ENCODE results near the gene HIPK4. TPM values are rescaled to one million over a fixed set of nuclear protein-coding genes. Genes with fewer than 3 reads are reported as not detected.

The HIPK4 gene
- total and polyA plus RNA-seq, 2 donors = 0.20 TPM; not detected in 1

- Histone ChIP-seq H3K36me3 (ENCODE audit: insufficient read depth) (no peaks in the 10 kb centered on the region), H3K27ac (ENCODE audit: low read depth) (peak overlapping the region; percentile 100), H3K4me3 (ENCODE audit: low read depth, low read length) (peak overlapping the region; percentile 54), H3K4me1 (ENCODE audit: insufficient read depth) (no peaks in the 10 kb centered on the region)
- 2% methylated on average over 56 of the region's 56 CpGs for WGBS
- DNase-seq (ENCODE audit: extremely low spot score) = peak; percentile 83
Measured at GRCh38 chr19:40420766-40421765, 31.1 kb upstream of the HIPK4 start.

GRCh38 chr19:40420451-40420765 is 30.4 kb upstream of the HIPK4 start:
- 53% methylated on average over 14 of the region's 14 CpGs for WGBS
- Histone ChIP-seq H3K36me3 (ENCODE audit: insufficient read depth) (no peaks in the 10 kb centered on the region), H3K4me3 (ENCODE audit: low read depth, low read length) (peak overlapping the region; percentile 54), H3K27ac (ENCODE audit: low read depth) (peak overlapping the region; percentile 100), H3K4me1 (ENCODE audit: insufficient read depth) (no peaks in the 10 kb centered on the region)
- DNase-seq (ENCODE audit: extremely low spot score) = no peak

GRCh38 chr19:40419780-40420179 is 29.8 kb upstream of the HIPK4 start:
- no peak for DNase-seq (ENCODE audit: extremely low spot score)
- 82% methylated on average over 5 of the region's 5 CpGs for WGBS
- Histone ChIP-seq H3K36me3 (ENCODE audit: insufficient read depth) (no peaks in the 10 kb centered on the region), H3K4me3 (ENCODE audit: low read depth, low read length) (no peak overlapping the region), H3K27ac (ENCODE audit: low read depth) (no peak overlapping the region), H3K4me1 (ENCODE audit: insufficient read depth) (no peaks in the 10 kb centered on the region)

GRCh38 chr19:40419066-40419612 is 29.2 kb upstream of the HIPK4 start:
- DNase-seq (ENCODE audit: extremely low spot score) = no peak
- no peaks in the 10 kb centered on the region for H3K36me3 ChIP-seq (ENCODE audit: insufficient read depth)
- H3K4me1 ChIP-seq (ENCODE audit: insufficient read depth) = no peaks in the 10 kb centered on the region
- WGBS = 71% methylated on average over 5 of the region's 5 CpGs
- H3K27ac ChIP-seq (ENCODE audit: low read depth) = no peak overlapping the region
- H3K4me3 ChIP-seq (ENCODE audit: low read depth, low read length) = no peak overlapping the region

- WGBS = 95% methylated on average over 3 of the region's 3 CpGs
- no peaks in the 10 kb centered on the region for H3K4me1 ChIP-seq (ENCODE audit: insufficient read depth)
- no peak for DNase-seq (ENCODE audit: extremely low spot score)
Measured at GRCh38 chr19:40418040-40418439, 28.1 kb upstream of the HIPK4 start.

GRCh38 chr19:40417643-40417981 is 27.6 kb upstream of the HIPK4 start:
- WGBS = 63% methylated on average over 4 of the region's 4 CpGs
- Histone ChIP-seq H3K27ac (ENCODE audit: low read depth) (peak overlapping the region; percentile 91), H3K4me1 (ENCODE audit: insufficient read depth) (no peaks in the 10 kb centered on the region), H3K36me3 (ENCODE audit: insufficient read depth) (no peaks in the 10 kb centered on the region), H3K4me3 (ENCODE audit: low read depth, low read length) (no peak overlapping the region)
- DNase-seq (ENCODE audit: extremely low spot score) = no peak

More at GRCh38 chr19:40418040-40418439, 28.1 kb upstream of the HIPK4 start:
- Histone ChIP-seq H3K36me3 (ENCODE audit: insufficient read depth) (no peaks in the 10 kb centered on the region), H3K4me3 (ENCODE audit: low read depth, low read length) (no peak overlapping the region), H3K27ac (ENCODE audit: low read depth) (no peak overlapping the region)

- H3K36me3 ChIP-seq (ENCODE audit: insufficient read depth) = no peaks in the 10 kb centered on the region
- peak overlapping the region; percentile 91 for H3K27ac ChIP-seq (ENCODE audit: low read depth)
- H3K4me1 ChIP-seq (ENCODE audit: insufficient read depth) = no peaks in the 10 kb centered on the region
- no peak overlapping the region for H3K4me3 ChIP-seq (ENCODE audit: low read depth, low read length)
- no peak for DNase-seq (ENCODE audit: extremely low spot score)
- WGBS = 40% methylated on average over 16 of the region's 16 CpGs
Measured at GRCh38 chr19:40416918-40417642, 27.1 kb upstream of the HIPK4 start.

- DNase-seq (ENCODE audit: extremely low spot score) = no peak
- no peak overlapping the region for H3K4me3 ChIP-seq (ENCODE audit: low read depth, low read length)
- H3K36me3 ChIP-seq (ENCODE audit: insufficient read depth) = no peaks in the 10 kb centered on the region
- H3K4me1 ChIP-seq (ENCODE audit: insufficient read depth) = no peaks in the 10 kb centered on the region
- H3K27ac ChIP-seq (ENCODE audit: low read depth) = no peak overlapping the region
- WGBS = 98% methylated on average over 2 of the region's 2 CpGs
Measured at GRCh38 chr19:40415768-40416167, 25.8 kb upstream of the HIPK4 start.

- no peaks in the 10 kb centered on the region for H3K4me1 ChIP-seq (ENCODE audit: insufficient read depth)
- no peak overlapping the region for H3K4me3 ChIP-seq (ENCODE audit: low read depth, low read length)
- no peaks in the 10 kb centered on the region for H3K36me3 ChIP-seq (ENCODE audit: insufficient read depth)
- 83% methylated on average over 21 of the region's 21 CpGs for WGBS
- DNase-seq (ENCODE audit: extremely low spot score) = no peak
- no peak overlapping the region for H3K27ac ChIP-seq (ENCODE audit: low read depth)
Measured at GRCh38 chr19:40414542-40415535, 24.9 kb upstream of the HIPK4 start.

GRCh38 chr19:40413291-40413845 is 23.4 kb upstream of the HIPK4 start, which contains the start of gene PRX:
PRX (minus strand) TSS chr19:40413378; CDS start chr19:40407932, 5,446 bp downstream.
- no peaks in the 10 kb centered on the region for H3K4me1 ChIP-seq (ENCODE audit: insufficient read depth)
- H3K27ac ChIP-seq (ENCODE audit: low read depth) = no peak within 1 kb of the TSS
- 28% methylated on average over 18 of the region's 18 CpGs for WGBS
- H3K36me3 ChIP-seq (ENCODE audit: insufficient read depth) = no peaks in the 10 kb centered on the region
- no peak within 1 kb of the TSS for H3K4me3 ChIP-seq (ENCODE audit: low read depth, low read length)
- no peak for DNase-seq (ENCODE audit: extremely low spot score)

GRCh38 chr19:40412866-40413265 is 22.9 kb upstream of the HIPK4 start:
- Histone ChIP-seq H3K4me3 (ENCODE audit: low read depth, low read length) (no peak overlapping the region), H3K27ac (ENCODE audit: low read depth) (no peak overlapping the region), H3K4me1 (ENCODE audit: insufficient read depth) (no peaks in the 10 kb centered on the region), H3K36me3 (ENCODE audit: insufficient read depth) (no peaks in the 10 kb centered on the region)
- no peak for DNase-seq (ENCODE audit: extremely low spot score)
- 69% methylated on average over 4 of the region's 4 CpGs for WGBS

- DNase-seq (ENCODE audit: extremely low spot score) = no peak
- Histone ChIP-seq H3K4me1 (ENCODE audit: insufficient read depth) (no peaks in the 10 kb centered on the region), H3K4me3 (ENCODE audit: low read depth, low read length) (no peak overlapping the region), H3K36me3 (ENCODE audit: insufficient read depth) (no peaks in the 10 kb centered on the region), H3K27ac (ENCODE audit: low read depth) (no peak overlapping the region)
- WGBS = 76% methylated on average over 8 of the region's 8 CpGs
Measured at GRCh38 chr19:40411958-40412499, 22.0 kb upstream of the HIPK4 start.
